ENCODE measurements around the gene LZTS3. TPM values are rescaled to one million over a fixed set of nuclear protein-coding genes. Genes with fewer than 3 reads are reported as not detected.
A peak's percentile ranks its signal among the peaks of the same experiment; 100 is the strongest.

Gene LZTS3
- total and polyA plus RNA-seq, 5 experiments from 2014 or later = 2.0 to 26.6 (median 3.8) TPM

GRCh38 chr20:3172126-3172932 lies 1.0 kb downstream of the LZTS3 start:
- H3K27me3 Mint-ChIP-seq = peaks cover 8 to 27% (median 11%) of the 10 kb centered on the region in 5 donors
- H3K36me3 Mint-ChIP-seq = peaks cover 0 to 2% (median 0%) of the 10 kb centered on the region in 3 donors
- POLR2A ChIA-PET = interaction anchor here (0.6 to 1.9 kb wide), 5 partner anchors 13 to 714 kb away, joined by 3 to 9 read pairs (median 4); partner anchors contain the start of genes FASTKD5 and UBOX5
- peak overlapping the region; percentile 19 to 94 (median 84) for H3K27ac Mint-ChIP-seq
- peak overlapping the region; percentile 79 to 94 (median 88) for H3K4me3 Mint-ChIP-seq
- H3K9me3 Mint-ChIP-seq = no peaks in the 10 kb centered on the region
- no peak for DNase-seq
- peaks cover 20 to 37% (median 27%) of the 10 kb centered on the region in 4 donors for H3K4me1 Mint-ChIP-seq
- no peak for ATAC-seq

DNA sequence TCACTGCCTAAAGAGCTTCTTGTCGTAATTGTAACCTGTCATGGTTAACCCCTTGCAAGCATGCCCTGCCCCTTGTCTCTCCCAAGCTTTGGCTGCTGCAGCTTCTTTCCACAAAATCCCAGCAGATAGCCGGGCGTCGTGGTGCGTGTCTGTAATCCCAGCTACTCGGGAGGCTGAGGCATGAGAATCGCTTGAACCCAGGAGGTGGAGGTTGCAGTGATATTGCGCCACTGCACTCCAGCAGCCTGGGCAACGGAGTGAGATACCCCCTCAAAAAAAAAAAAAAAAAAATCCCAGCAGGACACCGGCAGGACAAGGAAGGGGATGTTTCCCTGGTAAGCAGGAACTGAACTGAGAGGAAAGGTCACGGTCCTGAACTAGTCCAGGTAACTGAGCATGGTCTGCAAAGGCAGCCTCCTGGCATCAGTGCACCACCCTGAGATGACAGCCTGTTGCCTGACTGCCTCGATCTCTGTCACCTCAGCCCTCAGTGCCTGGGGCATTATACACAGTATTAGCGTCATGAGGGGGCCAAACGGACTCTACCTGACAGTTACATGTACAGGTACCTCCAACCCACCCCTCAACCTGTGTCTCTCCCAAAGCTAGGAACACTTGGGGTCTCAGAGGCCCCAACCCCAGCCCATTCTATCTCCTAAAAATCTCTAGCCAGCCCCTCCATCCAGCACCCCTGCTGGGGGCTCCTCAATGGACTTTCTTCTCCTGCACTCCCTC lies 1.8 kb downstream of the LZTS3 start:
- DNase-seq = no peak
- H3K4me1 Mint-ChIP-seq = peaks cover 20 to 37% (median 27%) of the 10 kb centered on the region in 4 donors
- H3K27me3 Mint-ChIP-seq = peaks cover 8 to 28% (median 11%) of the 10 kb centered on the region in 5 donors
- peak overlapping the region in 4 of 10 donors; percentile 36 to 92 (median 87) for H3K27ac Mint-ChIP-seq
- no peak for ATAC-seq
- peak overlapping the region; percentile 39 to 94 (median 86) for H3K4me3 Mint-ChIP-seq
- H3K9me3 Mint-ChIP-seq = no peaks in the 10 kb centered on the region
- peaks cover 0 to 2% (median 0%) of the 10 kb centered on the region in 3 donors for H3K36me3 Mint-ChIP-seq
- POLR2A ChIA-PET = interaction anchor here (1.0 to 1.9 kb wide), 4 partner anchors 12 to 102 kb away, joined by 3 to 9 read pairs (median 4); partner anchors contain the start of genes FASTKD5 and UBOX5

- DNase-seq (no peak), ATAC-seq (no peak)
- peak overlapping the region in 5 of 10 donors; percentile 11 to 79 (median 61) for H3K27ac Mint-ChIP-seq
- peaks cover 13 to 27% (median 19%) of the 10 kb centered on the region in 4 donors for H3K4me1 Mint-ChIP-seq
- H3K9me3 Mint-ChIP-seq = no peaks in the 10 kb centered on the region
- no peaks in the 10 kb centered on the region for H3K36me3 Mint-ChIP-seq
- POLR2A ChIA-PET = interaction anchor here (0.6 kb wide), 1 partner anchor 49 kb away, joined by 5 read pairs; no protein-coding TSS in a partner anchor
- peaks cover 3 to 20% (median 11%) of the 10 kb centered on the region in 5 donors for H3K27me3 Mint-ChIP-seq
- H3K4me3 Mint-ChIP-seq = peak overlapping the region; percentile 4 to 70 (median 38)
Measured at GRCh38 chr20:3168829-3169590, 4.3 kb downstream of the LZTS3 start.

DNA sequence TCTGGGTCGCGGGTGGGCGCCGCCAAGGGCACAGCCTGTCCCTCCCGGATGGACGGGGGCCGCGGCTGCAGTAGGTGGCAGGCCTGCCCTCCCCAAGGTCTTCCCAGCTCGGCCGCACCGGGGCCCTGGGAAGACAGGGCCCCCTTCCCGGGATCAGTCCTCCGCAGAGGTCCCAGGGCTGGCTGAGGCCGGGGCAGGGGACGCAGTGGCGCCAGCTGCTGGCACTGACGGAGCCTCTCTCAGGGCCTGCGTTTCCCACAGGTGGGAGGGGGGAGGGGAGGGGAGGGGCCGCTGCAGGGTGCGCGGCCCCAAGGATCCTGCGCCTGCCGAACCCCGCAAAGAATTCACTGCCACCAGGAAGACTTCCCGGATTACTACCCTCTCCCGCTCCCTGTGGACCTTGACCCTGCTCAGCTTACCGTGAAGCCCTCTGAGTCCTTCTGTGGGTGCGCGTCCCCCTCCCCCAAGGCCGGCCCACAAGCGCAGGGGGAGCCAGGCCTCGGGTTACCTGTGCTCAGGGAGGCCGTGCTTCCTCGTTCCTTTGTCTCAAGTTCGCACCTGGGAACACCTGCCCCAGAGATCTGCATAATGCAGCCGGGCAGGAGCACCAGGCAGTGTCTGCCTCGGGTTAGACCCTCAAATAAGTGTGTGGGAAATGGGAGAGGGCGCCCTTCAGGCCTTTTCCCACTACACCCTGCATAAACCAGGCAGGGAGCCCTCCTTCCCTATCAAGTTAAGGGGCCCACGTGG lies 5.1 kb downstream of the LZTS3 start:
- H3K27me3 Mint-ChIP-seq = peaks cover 3 to 20% (median 11%) of the 10 kb centered on the region in 5 donors
- H3K9me3 Mint-ChIP-seq = no peaks in the 10 kb centered on the region
- no peak for DNase-seq
- H3K27ac Mint-ChIP-seq = peak overlapping the region in 3 of 10 donors; percentile 11 to 79 (median 61)
- H3K4me3 Mint-ChIP-seq = peak overlapping the region; percentile 4 to 70 (median 38)
- peaks cover 13 to 23% (median 17%) of the 10 kb centered on the region in 4 donors for H3K4me1 Mint-ChIP-seq
- ATAC-seq = no peak
- POLR2A ChIA-PET = interaction anchor here (0.6 to 1.1 kb wide), 3 partner anchors 9 to 640 kb away, joined by 3 to 6 read pairs (median 5); partner anchors contain the start of genes FASTKD5 and UBOX5
- H3K36me3 Mint-ChIP-seq = no peaks in the 10 kb centered on the region

DNA sequence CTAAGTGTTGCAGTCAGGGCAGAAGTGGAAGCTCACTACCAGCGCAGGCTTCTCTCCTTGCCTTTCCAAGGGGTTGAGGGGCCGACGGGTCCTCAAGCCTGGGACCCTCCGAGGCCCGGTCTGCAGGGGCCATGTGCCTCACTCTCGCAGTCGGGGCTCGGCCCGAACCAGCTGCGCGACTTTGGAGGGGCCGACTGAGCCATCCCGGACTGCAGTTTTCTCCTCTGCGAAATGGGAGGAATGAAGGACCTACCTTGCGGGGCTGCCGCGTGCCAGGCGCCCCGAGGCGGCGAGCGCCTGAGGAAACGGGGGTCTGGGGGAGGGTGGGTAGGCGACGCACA lies 5.6 kb downstream of the LZTS3 start:
- POLR2A ChIA-PET = interaction anchor here (0.6 to 1.2 kb wide), 4 partner anchors 9 to 641 kb away, joined by 3 to 6 read pairs (median 4); partner anchors contain the start of genes FASTKD5 and UBOX5
- H3K9me3 Mint-ChIP-seq = no peaks in the 10 kb centered on the region
- no peak for DNase-seq
- ATAC-seq = no peak
- no peak overlapping the region for H3K27ac Mint-ChIP-seq
- peak overlapping the region in 2 of 10 donors; percentile 31 to 37 for H3K4me3 Mint-ChIP-seq
- peaks cover 12 to 22% (median 16%) of the 10 kb centered on the region in 4 donors for H3K4me1 Mint-ChIP-seq
- peaks cover 3 to 20% (median 11%) of the 10 kb centered on the region in 5 donors for H3K27me3 Mint-ChIP-seq
- H3K36me3 Mint-ChIP-seq = no peaks in the 10 kb centered on the region

DNA sequence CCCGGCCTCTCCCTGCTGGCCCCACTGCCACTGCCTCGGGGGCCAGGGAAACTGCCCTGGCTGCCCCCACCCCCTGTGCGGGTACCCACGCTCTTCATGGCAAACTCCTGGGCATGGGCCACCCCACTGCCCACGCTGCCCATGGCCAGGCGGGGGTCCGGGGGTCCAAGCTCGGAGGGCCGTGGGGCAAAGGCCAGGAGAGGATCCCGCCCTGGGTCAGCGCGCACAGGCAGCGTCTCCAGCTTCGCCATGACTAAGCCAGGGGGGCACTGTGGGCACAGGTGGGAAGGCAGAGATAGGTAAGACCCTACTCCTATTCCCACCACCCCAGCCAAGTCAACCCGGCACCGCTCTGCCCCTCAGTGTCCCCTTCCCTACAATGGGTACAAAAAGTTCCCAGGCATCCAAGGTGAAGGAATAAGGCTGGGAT lies 6.4 kb downstream of the LZTS3 start:
- Mint-ChIP-seq H3K27ac (no peak overlapping the region), H3K36me3 (no peaks in the 10 kb centered on the region), H3K27me3 (peaks cover 3 to 19% (median 11%) of the 10 kb centered on the region in 5 donors), H3K9me3 (no peaks in the 10 kb centered on the region), H3K4me1 (peaks cover 4 to 14% (median 10%) of the 10 kb centered on the region in 4 donors), H3K4me3 (no peak overlapping the region)
- POLR2A ChIA-PET = interaction anchor here (1.0 to 1.2 kb wide), 3 partner anchors 20 to 47 kb away, joined by 3 to 4 read pairs (median 3); no protein-coding TSS in a partner anchor
- ATAC-seq = no peak
- no peak for DNase-seq

DNA sequence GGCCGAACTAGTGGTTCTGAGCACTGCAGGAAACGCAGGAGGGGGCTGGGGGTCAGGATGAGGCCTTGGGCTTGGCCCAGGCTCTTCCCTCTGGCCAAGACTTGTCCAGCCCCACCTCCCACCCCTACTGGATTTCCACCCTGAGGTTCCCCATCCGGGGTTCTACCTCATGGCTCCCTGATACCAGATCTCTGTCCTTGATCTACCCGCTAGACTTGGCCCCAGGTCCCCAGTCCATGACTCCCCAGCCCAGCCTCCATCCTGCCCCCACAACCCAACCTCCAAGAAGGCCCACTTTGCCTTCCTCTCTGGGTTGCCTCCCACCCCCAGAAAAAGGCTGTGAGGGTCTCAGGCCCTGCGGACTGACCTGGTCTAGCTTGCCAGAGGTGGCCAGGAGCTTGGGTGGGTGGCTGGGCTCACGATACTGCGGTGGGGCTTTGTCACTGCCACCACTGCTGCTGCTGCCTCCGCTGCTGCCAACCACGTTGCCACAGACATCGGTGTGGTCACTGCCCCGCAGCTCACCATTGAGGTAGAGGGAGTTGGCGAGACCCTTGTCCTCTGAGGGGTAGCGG lies 6.9 kb downstream of the LZTS3 start:
- H3K27me3 Mint-ChIP-seq = peaks cover 3 to 19% (median 11%) of the 10 kb centered on the region in 5 donors
- peaks cover 4 to 11% (median 10%) of the 10 kb centered on the region in 4 donors for H3K4me1 Mint-ChIP-seq
- DNase-seq (no peak), ATAC-seq (no peak)
- no peaks in the 10 kb centered on the region for H3K36me3 Mint-ChIP-seq
- H3K4me3 Mint-ChIP-seq = peak overlapping the region in 1 of 10 donors; percentile 20
- POLR2A ChIA-PET = interaction anchor here (0.6 to 1.2 kb wide), 3 partner anchors 19 to 70 kb away, joined by 3 to 4 read pairs (median 3); no protein-coding TSS in a partner anchor
- no peaks in the 10 kb centered on the region for H3K9me3 Mint-ChIP-seq
- H3K27ac Mint-ChIP-seq = no peak overlapping the region

DNA sequence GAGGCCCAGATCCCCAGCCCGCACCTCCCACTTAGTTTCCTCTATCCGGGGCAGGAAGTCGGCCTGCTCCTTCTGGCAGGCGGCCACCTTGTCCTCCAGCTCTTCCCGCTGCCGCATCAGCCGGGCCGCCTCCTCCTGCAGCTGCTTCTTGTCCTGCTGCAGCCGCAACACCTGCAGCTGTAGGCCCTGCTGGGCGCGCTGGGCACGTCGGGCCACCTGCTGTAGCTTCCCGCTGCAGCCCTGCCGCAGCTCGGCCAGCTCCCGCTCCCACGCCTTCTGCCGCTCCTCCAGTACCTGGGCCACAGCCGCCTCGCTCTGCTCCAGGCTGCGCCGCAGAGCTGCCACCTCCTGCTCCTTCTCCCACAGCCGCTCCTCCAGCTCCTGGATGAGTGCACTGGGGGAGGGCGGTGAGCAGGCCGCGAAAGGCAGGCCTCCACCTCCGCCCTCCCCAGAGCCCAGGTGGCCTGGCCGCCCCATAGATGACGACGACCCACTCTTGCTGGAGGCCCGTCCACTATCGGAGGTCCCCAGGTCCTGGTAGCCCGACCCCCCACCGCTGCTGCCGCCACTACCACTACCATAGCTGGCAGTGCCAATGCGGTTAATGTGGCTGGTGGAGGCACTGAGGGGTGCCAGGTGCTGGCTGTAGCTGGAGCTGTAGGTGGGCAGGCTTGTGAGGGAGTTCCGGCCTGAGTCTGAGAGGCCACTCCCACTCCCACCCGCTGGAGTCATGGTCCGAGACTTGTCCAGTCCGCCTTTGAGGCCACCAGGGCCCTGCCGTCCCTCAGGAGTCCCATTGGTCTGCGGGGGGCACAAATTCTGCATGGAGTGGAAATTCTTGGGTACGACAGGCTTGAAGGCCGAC lies 7.6 kb downstream of the LZTS3 start:
- peaks cover 4 to 11% (median 10%) of the 10 kb centered on the region in 4 donors for H3K4me1 Mint-ChIP-seq
- peaks cover 3 to 17% (median 11%) of the 10 kb centered on the region in 5 donors for H3K27me3 Mint-ChIP-seq
- peak overlapping the region in 2 of 10 donors; percentile 41 to 59 for H3K4me3 Mint-ChIP-seq
- H3K27ac Mint-ChIP-seq = no peak overlapping the region
- POLR2A ChIA-PET = interaction anchor here (0.6 kb wide), 1 partner anchor 69 kb away, joined by 3 read pairs; no protein-coding TSS in a partner anchor
- peak in 1 of 2 donors; percentile 10 for ATAC-seq
- no peak for DNase-seq
- no peaks in the 10 kb centered on the region for H3K36me3 Mint-ChIP-seq
- H3K9me3 Mint-ChIP-seq = no peaks in the 10 kb centered on the region

- Mint-ChIP-seq H3K9me3 (no peaks in the 10 kb centered on the region), H3K4me3 (peak overlapping the region in 7 of 10 donors; percentile 15 to 59 (median 49)), H3K36me3 (no peaks in the 10 kb centered on the region), H3K27me3 (peaks cover 3 to 16% (median 11%) of the 10 kb centered on the region in 5 donors), H3K27ac (peak overlapping the region in 3 of 10 donors; percentile 44 to 61 (median 48)), H3K4me1 (peaks cover 6 to 13% (median 10%) of the 10 kb centered on the region in 4 donors)
- POLR2A ChIA-PET = no interaction called here
- DNase-seq (no peak), ATAC-seq (peak; percentile 7 to 24)
Measured at GRCh38 chr20:3164763-3165410, 8.5 kb downstream of the LZTS3 start.
